Ureter (tissue), 1 donor: ENCODE data around the gene UBB. TPM values are rescaled to one million over a fixed set of nuclear protein-coding genes. Genes with fewer than 3 reads are reported as not detected.
"Not testable (repeated sequence)": the region's sequence is repeated elsewhere in the genome, so short reads cannot be mapped to it uniquely, and the experiment has no call there.

ENCODE experiments used
- DNase-seq: peaks from one replicate; pipeline ENCODE4 v3.0.0-alpha.2; 2020; ENCODE audit warnings: low spot score
- total RNA-seq: library from RNA; stranded (reverse); gene quantifications from one replicate; pipeline ENCODE4 v1.2.4, GENCODE V29; 2023
- donor health status: DM: yes; HTN: yes; CAD: no.

The UBB gene
- total RNA-seq, 1 donor from 2014 or later, result 1,159 TPM

- no peak for DNase-seq
Measured at GRCh38 chr17:16374146-16374938, 6.5 kb upstream of the UBB start.

- no peak for DNase-seq
Measured at GRCh38 chr17:16377941-16378341, 3.0 kb upstream of the UBB start.

GRCh38 chr17:16378636-16379282 is 2.1 kb upstream of the UBB start:
- DNase-seq, result no peak

GRCh38 chr17:16379654-16380053 is 1.2 kb upstream of the UBB start:
- no peak for DNase-seq

GRCh38 chr17:16381496-16381820 is 567 bp downstream of the UBB start:
- no peak for DNase-seq

- DNase-seq, result no peak
Measured at GRCh38 chr17:16383216-16383615, 2.3 kb downstream of the UBB start.

- DNase-seq, result no peak
Measured at GRCh38 chr17:16383772-16384287, 2.9 kb downstream of the UBB start.

GRCh38 chr17:16384557-16384956 is 3.7 kb downstream of the UBB start:
- no peak for DNase-seq

GRCh38 chr17:16386126-16386507 is 5.2 kb downstream of the UBB start:
- DNase-seq, result not testable (repeated sequence)

- no peak for DNase-seq
Measured at GRCh38 chr17:16391451-16391850, 10.6 kb downstream of the UBB start.

- DNase-seq, result not testable (repeated sequence)
Measured at GRCh38 chr17:16392491-16392890, 11.6 kb downstream of the UBB start.

GRCh38 chr17:16395887-16396286 is 15.0 kb downstream of the UBB start:
- DNase-seq, result not testable (repeated sequence)

- not testable (repeated sequence) for DNase-seq
Measured at GRCh38 chr17:16396693-16397092, 15.8 kb downstream of the UBB start.

GRCh38 chr17:16398270-16399267 is 17.7 kb downstream of the UBB start:
- no peak for DNase-seq

- not testable (repeated sequence) for DNase-seq
Measured at GRCh38 chr17:16403847-16404246, 23.0 kb downstream of the UBB start.

GRCh38 chr17:16406742-16407674 is 26.1 kb downstream of the UBB start:
- no peak for DNase-seq

- peak; percentile 77 for DNase-seq
Measured at GRCh38 chr17:16407911-16408588, 27.2 kb downstream of the UBB start.

GRCh38 chr17:16415031-16415924 is 34.4 kb downstream of the UBB start, which contains the start of gene TRPV2:
Gene TRPV2, plus strand, starts transcription at chr17:16415571. Its CDS starts 2,098 bp downstream, at chr17:16417669.
- no peak for DNase-seq

GRCh38 chr17:16417399-16417798 is 36.5 kb downstream of the UBB start:
- DNase-seq, result no peak
